Measurements from ENCODE around the gene USP26.
"Not testable (repeated sequence)": the region's sequence is repeated elsewhere in the genome, so short reads cannot be mapped to it uniquely, and the experiment has no call there.

Gene USP26

GRCh38 chrX:133097031-133097430 is at the start of gene USP26:
Gene USP26 (minus strand): TSS chrX:133097109. CDS start chrX:133028220, 68,889 bp downstream.
- DNase-seq (ENCODE audit: low spot score) = no peak

GRCh38 chrX:133134282-133134681 is 37.4 kb upstream of the USP26 start:
- no peak for DNase-seq (ENCODE audit: low spot score)

GRCh38 chrX:133120406-133120805 is 23.5 kb upstream of the USP26 start:
- no peak for DNase-seq (ENCODE audit: low spot score)

GRCh38 chrX:133094098-133094731 is 2.7 kb downstream of the USP26 start:
- DNase-seq (ENCODE audit: low spot score) = no peak

GRCh38 chrX:133090236-133090809 is 6.6 kb downstream of the USP26 start:
- no peak for DNase-seq (ENCODE audit: low spot score)

GRCh38 chrX:133089411-133089810 is 7.5 kb downstream of the USP26 start:
- DNase-seq (ENCODE audit: low spot score) = no peak

- no peak for DNase-seq (ENCODE audit: low spot score)
Measured at GRCh38 chrX:133085785-133086184, 11.1 kb downstream of the USP26 start.

- DNase-seq (ENCODE audit: low spot score) = not testable (repeated sequence)
Measured at GRCh38 chrX:133085056-133085455, 11.9 kb downstream of the USP26 start.

GRCh38 chrX:133083899-133084298 is 13.0 kb downstream of the USP26 start:
- no peak for DNase-seq (ENCODE audit: low spot score)

- no peak for DNase-seq (ENCODE audit: low spot score)
Measured at GRCh38 chrX:133081990-133082389, 14.9 kb downstream of the USP26 start.

GRCh38 chrX:133077856-133078255 is 19.1 kb downstream of the USP26 start:
- not testable (repeated sequence) for DNase-seq (ENCODE audit: low spot score)

GRCh38 chrX:133072566-133072965 is 24.3 kb downstream of the USP26 start:
- DNase-seq (ENCODE audit: low spot score) = no peak

- no peak for DNase-seq (ENCODE audit: low spot score)
Measured at GRCh38 chrX:133068461-133068860, 28.4 kb downstream of the USP26 start.

- no peak for DNase-seq (ENCODE audit: low spot score)
Measured at GRCh38 chrX:133056341-133056740, 40.6 kb downstream of the USP26 start.

- DNase-seq (ENCODE audit: low spot score) = no peak
Measured at GRCh38 chrX:133054761-133055405, 42.0 kb downstream of the USP26 start.

- DNase-seq (ENCODE audit: low spot score) = no peak
Measured at GRCh38 chrX:133053861-133054598, 42.9 kb downstream of the USP26 start.

GRCh38 chrX:133048751-133049150 is 48.2 kb downstream of the USP26 start:
- DNase-seq (ENCODE audit: low spot score) = no peak

- DNase-seq (ENCODE audit: low spot score) = no peak
Measured at GRCh38 chrX:133046601-133047000, 50.3 kb downstream of the USP26 start.

- DNase-seq (ENCODE audit: low spot score) = no peak
Measured at GRCh38 chrX:133045986-133046385, 50.9 kb downstream of the USP26 start.

GRCh38 chrX:133044145-133044786 is 52.6 kb downstream of the USP26 start:
- not testable (repeated sequence) for DNase-seq (ENCODE audit: low spot score)

- DNase-seq (ENCODE audit: low spot score) = no peak
Measured at GRCh38 chrX:133042260-133042659, 54.6 kb downstream of the USP26 start.

GRCh38 chrX:133033010-133033409 is 63.9 kb downstream of the USP26 start:
- no peak for DNase-seq (ENCODE audit: low spot score)
